ENCODE measurements around the gene MARVELD2. TPM values are rescaled to one million over a fixed set of nuclear protein-coding genes. Genes with fewer than 3 reads are reported as not detected.
"Not testable (repeated sequence)": the region's sequence is repeated elsewhere in the genome, so short reads cannot be mapped to it uniquely, and the experiment has no call there.

MARVELD2 gene
- total RNA-seq, 2 experiments from 2014 or later, result 0.30 to 0.58 TPM

GRCh38 chr5:69451941-69452647 is 37.2 kb downstream of the MARVELD2 start:
- CTCF ChIA-PET, result interaction anchor here (1.1 kb wide), 1 partner anchor 451 kb away, joined by 3 read pairs; no protein-coding TSS in a partner anchor
- POLR2A ChIA-PET, result no interaction called here
- Mint-ChIP-seq H3K4me3 (no peak overlapping the region), H3K27ac (no peak overlapping the region), H3K27me3 (no peaks in the 10 kb centered on the region), H3K4me1 (no peaks in the 10 kb centered on the region), H3K36me3 (ENCODE audit: low read depth) (no peaks in the 10 kb centered on the region), H3K9me3 (ENCODE audit: low read depth) (no peaks in the 10 kb centered on the region)
- DNase-seq, result no peak
- ATAC-seq, result no peak
- intact Hi-C loops (cut with DNase I, micrococcal nuclease), result no loop called here

- H3K36me3 Mint-ChIP-seq (ENCODE audit: low read depth); ATAC-seq; intact Hi-C loops (cut with DNase I, micrococcal nuclease); H3K27me3 Mint-ChIP-seq; H3K27ac Mint-ChIP-seq; H3K9me3 Mint-ChIP-seq (ENCODE audit: low read depth); H3K4me3 Mint-ChIP-seq; POLR2A ChIA-PET; DNase-seq; H3K4me1 Mint-ChIP-seq: not testable (repeated sequence)
- CTCF ChIA-PET, result interaction anchor here (1.1 kb wide), 1 partner anchor 65 kb away, joined by 3 read pairs; no protein-coding TSS in a partner anchor
Measured at GRCh38 chr5:69453487-69453886, 38.6 kb downstream of the MARVELD2 start.

- H3K36me3 Mint-ChIP-seq (ENCODE audit: low read depth), result no peaks in the 10 kb centered on the region
- intact Hi-C loops (cut with DNase I, micrococcal nuclease), result no loop called here
- no peaks in the 10 kb centered on the region for H3K4me1 Mint-ChIP-seq
- H3K9me3 Mint-ChIP-seq (ENCODE audit: low read depth), result no peaks in the 10 kb centered on the region
- H3K27me3 Mint-ChIP-seq, result no peaks in the 10 kb centered on the region
- DNase-seq (no peak), ATAC-seq (no peak)
- H3K4me3 Mint-ChIP-seq, result no peak overlapping the region
- ChIA-PET POLR2A (no interaction called here), CTCF (interaction anchor here (1.0 to 1.1 kb wide), 2 partner anchors 56 to 64 kb away, joined by 3 read pairs; no protein-coding TSS in a partner anchor)
- no peak overlapping the region for H3K27ac Mint-ChIP-seq
Measured at GRCh38 chr5:69454460-69455249, 39.7 kb downstream of the MARVELD2 start.

DNA sequence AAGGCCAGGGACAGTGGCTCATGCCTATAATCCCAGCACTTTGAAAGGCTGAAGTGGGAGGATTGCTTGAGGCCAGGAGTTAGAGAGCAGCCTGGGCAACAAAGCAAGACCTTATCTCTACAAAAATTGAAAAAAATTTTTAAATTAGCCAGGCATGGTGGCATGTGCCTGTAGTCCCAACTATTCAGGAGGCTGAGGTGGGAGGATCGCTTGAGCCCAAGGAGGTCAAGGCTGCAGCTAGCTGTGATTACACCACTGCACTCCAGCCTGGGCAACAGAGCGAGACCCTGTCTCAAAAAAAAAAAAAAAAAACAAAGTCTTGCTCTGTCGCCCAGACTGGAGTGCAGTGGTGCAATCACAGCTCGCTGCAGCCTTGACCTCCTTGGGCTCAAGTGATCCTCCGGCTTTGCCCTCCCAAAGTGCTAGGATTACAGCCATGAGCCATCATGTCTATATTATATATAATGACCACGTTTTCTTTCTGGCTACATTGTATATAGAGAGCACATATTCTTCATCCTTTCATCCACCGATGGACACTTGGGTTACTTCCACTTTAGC is 40.6 kb downstream of the MARVELD2 start:
- H3K4me3 Mint-ChIP-seq; H3K27ac Mint-ChIP-seq; H3K27me3 Mint-ChIP-seq; H3K9me3 Mint-ChIP-seq (ENCODE audit: low read depth); intact Hi-C loops (cut with DNase I, micrococcal nuclease); H3K4me1 Mint-ChIP-seq; DNase-seq; ATAC-seq; CTCF ChIA-PET; H3K36me3 Mint-ChIP-seq (ENCODE audit: low read depth): not testable (repeated sequence)
- POLR2A ChIA-PET, result interaction anchor here (0.5 kb wide), 1 partner anchor 20 kb away, joined by 4 read pairs; no protein-coding TSS in a partner anchor

DNA sequence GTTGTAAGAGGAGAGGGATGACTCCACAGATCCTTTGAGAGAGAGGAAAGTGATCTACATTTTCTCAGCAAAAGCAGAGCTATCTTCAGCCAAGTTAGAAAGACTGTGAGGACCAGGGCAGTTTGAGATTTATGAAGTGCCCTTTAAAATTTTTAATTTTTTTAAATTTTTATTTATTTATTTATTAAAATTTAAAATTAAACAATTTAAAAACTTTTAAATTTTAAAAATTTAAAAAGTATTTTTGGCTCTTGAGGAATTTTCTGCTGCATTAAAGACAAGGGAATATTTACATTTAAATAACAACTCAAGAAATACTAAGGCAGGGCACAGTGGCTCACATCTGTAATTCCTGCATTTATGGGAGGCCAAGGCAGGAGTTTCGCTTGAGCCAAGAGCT is 47.3 kb downstream of the MARVELD2 start:
- no peaks in the 10 kb centered on the region for H3K9me3 Mint-ChIP-seq (ENCODE audit: low read depth)
- no peak overlapping the region for H3K4me3 Mint-ChIP-seq
- CTCF ChIA-PET, result no interaction called here
- intact Hi-C loops (cut with DNase I, micrococcal nuclease), result no loop called here
- no peaks in the 10 kb centered on the region for H3K27me3 Mint-ChIP-seq
- no peaks in the 10 kb centered on the region for H3K36me3 Mint-ChIP-seq (ENCODE audit: low read depth)
- H3K4me1 Mint-ChIP-seq, result no peaks in the 10 kb centered on the region
- DNase-seq (no peak), ATAC-seq (no peak)
- H3K27ac Mint-ChIP-seq, result no peak overlapping the region
- POLR2A ChIA-PET, result no interaction called here

DNA sequence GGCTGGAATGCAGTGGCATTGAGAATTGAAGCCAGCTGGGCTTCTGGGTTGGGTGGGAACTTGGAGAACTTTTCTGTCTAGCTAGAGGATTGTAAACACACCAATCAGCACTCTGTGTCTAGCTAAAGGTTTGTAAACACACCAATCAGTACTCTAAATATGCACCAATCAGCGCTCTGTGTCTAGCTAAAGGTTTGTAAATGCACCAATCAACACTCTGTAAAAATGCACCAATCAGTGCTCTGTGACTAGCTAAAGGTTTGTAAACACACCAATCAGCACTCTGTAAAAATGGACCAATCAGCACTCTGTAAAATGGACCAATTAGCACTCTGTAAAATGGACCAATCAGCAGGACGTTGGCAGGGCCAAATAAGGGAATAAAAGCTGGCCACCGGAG is 51.5 kb downstream of the MARVELD2 start:
- POLR2A ChIA-PET; H3K4me1 Mint-ChIP-seq; ATAC-seq; DNase-seq; H3K27me3 Mint-ChIP-seq; intact Hi-C loops (cut with DNase I, micrococcal nuclease); H3K9me3 Mint-ChIP-seq (ENCODE audit: low read depth); CTCF ChIA-PET; H3K36me3 Mint-ChIP-seq (ENCODE audit: low read depth); H3K4me3 Mint-ChIP-seq; H3K27ac Mint-ChIP-seq: not testable (repeated sequence)

- Mint-ChIP-seq H3K27me3 (no peaks in the 10 kb centered on the region), H3K36me3 (ENCODE audit: low read depth) (no peaks in the 10 kb centered on the region), H3K27ac (no peak overlapping the region), H3K4me3 (no peak overlapping the region), H3K4me1 (no peaks in the 10 kb centered on the region), H3K9me3 (ENCODE audit: low read depth) (peaks cover 1% of the 10 kb centered on the region)
- ATAC-seq, result no peak
- ChIA-PET POLR2A (interaction anchor here (0.6 kb wide), 1 partner anchor 61 kb away, joined by 3 read pairs; no protein-coding TSS in a partner anchor), CTCF (interaction anchor here (1.5 kb wide), 1 partner anchor 9 kb away, joined by 3 read pairs; no protein-coding TSS in a partner anchor)
- intact Hi-C loops (cut with DNase I, micrococcal nuclease), result no loop called here
- DNase-seq, result no peak
Measured at GRCh38 chr5:69467442-69468225, 52.7 kb downstream of the MARVELD2 start.

DNA sequence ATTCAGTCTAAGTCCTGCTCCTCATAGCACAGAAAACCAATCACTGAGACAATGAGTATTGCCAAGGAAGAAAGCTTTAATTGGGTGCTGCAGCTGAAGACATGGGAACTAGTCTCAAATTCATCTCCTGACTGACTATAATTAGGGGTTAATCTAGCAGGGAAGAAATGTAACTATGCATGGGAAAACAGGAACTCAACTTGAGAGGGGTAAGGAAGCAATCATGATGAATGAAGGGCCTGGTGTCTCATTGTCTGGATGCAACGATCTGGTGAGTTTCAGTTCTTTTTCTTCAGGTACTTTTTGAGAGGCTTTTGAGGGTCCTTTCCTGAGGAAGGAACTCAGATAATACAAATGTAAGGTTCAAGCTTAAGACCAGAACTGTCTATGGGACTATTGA is 53.7 kb downstream of the MARVELD2 start:
- DNase-seq, result no peak
- ChIA-PET CTCF (no interaction called here), POLR2A (no interaction called here)
- no peaks in the 10 kb centered on the region for H3K4me1 Mint-ChIP-seq
- no peak for ATAC-seq
- H3K4me3 Mint-ChIP-seq, result no peak overlapping the region
- H3K27me3 Mint-ChIP-seq, result no peaks in the 10 kb centered on the region
- peaks cover 1% of the 10 kb centered on the region for H3K9me3 Mint-ChIP-seq (ENCODE audit: low read depth)
- intact Hi-C loops (cut with DNase I, micrococcal nuclease), result no loop called here
- H3K27ac Mint-ChIP-seq, result no peak overlapping the region
- H3K36me3 Mint-ChIP-seq (ENCODE audit: low read depth), result no peaks in the 10 kb centered on the region

DNA sequence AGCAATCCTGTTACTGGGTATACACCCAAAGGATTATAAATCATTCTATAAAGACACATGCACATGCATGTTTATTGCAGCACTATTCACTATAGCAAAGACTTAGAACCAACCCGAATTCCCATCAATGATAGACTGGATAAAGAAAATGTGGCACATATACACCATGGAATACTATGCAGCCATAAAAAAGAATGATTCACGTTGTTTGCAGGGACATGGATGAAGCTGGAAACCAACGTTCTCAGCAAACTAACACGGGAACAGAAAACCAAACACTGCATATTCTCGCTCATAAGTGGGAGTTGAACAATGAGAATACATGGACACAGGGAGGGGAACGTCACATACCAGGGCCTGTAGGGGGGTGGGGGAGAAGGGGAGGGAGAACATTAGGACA is 56.6 kb downstream of the MARVELD2 start:
- H3K4me1 Mint-ChIP-seq; H3K9me3 Mint-ChIP-seq (ENCODE audit: low read depth); H3K27me3 Mint-ChIP-seq; DNase-seq; H3K36me3 Mint-ChIP-seq (ENCODE audit: low read depth); H3K4me3 Mint-ChIP-seq; H3K27ac Mint-ChIP-seq; intact Hi-C loops (cut with DNase I, micrococcal nuclease); POLR2A ChIA-PET; ATAC-seq: not testable (repeated sequence)
- CTCF ChIA-PET, result interaction anchor here (0.6 kb wide), 1 partner anchor 10 kb away, joined by 3 read pairs; no protein-coding TSS in a partner anchor

- H3K4me3 Mint-ChIP-seq; H3K36me3 Mint-ChIP-seq (ENCODE audit: low read depth); H3K4me1 Mint-ChIP-seq; H3K27me3 Mint-ChIP-seq; H3K9me3 Mint-ChIP-seq (ENCODE audit: low read depth); CTCF ChIA-PET; intact Hi-C loops (cut with DNase I, micrococcal nuclease); H3K27ac Mint-ChIP-seq; POLR2A ChIA-PET; ATAC-seq; DNase-seq: not testable (repeated sequence)
Measured at GRCh38 chr5:69472535-69473143, 57.7 kb downstream of the MARVELD2 start.

DNA sequence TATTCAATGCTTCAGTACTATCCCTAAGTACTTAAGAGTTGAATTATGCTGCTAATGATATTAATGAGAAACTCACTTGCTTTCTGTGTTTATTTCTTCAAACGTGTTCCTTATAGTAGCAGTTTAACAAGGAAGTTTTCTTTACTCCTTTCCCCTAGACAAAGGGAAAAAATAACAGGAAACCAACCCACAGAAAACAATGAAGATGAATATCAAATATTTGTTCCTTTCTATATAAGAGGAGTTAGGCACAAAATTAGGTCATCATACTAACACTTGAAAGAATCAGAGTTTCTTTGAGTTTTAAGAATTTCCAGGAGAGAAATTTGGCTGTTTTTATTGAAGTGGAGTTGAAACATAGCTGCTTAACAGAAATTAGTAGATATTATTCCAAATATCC is 62.3 kb downstream of the MARVELD2 start:
- CTCF ChIA-PET, result no interaction called here
- POLR2A ChIA-PET, result no interaction called here

More for the DNA sequence above, 62.3 kb downstream of the MARVELD2 start:
- H3K27me3 Mint-ChIP-seq, result peaks cover 2% of the 10 kb centered on the region
- H3K36me3 Mint-ChIP-seq (ENCODE audit: low read depth), result no peaks in the 10 kb centered on the region
- H3K4me1 Mint-ChIP-seq, result no peaks in the 10 kb centered on the region
- no peak overlapping the region for H3K27ac Mint-ChIP-seq
- intact Hi-C loops (cut with DNase I, micrococcal nuclease), result no loop called here
- no peak for DNase-seq
- no peak for ATAC-seq
- no peaks in the 10 kb centered on the region for H3K9me3 Mint-ChIP-seq (ENCODE audit: low read depth)
- no peak overlapping the region for H3K4me3 Mint-ChIP-seq

Measured in activated CD4-positive, alpha-beta T cell treated with anti-CD3 and anti-CD28 coated beads for 36 hours (primary cell).